Loucy (cell line): ENCODE results near the gene TIPIN.

ENCODE experiments used
- H2AFZ ChIP-seq: fragments of 200-600 bp; sonication (generic); 2 replicates; pipeline ENCODE4 v1.6.0; 2016; ENCODE audit warnings: antibody characterized with exemption, mild to moderate bottlenecking, low read length, moderate library complexity
- H3F3A ChIP-seq: fragments of 200-600 bp; 2 replicates; pipeline ENCODE4 v1.6.0; 2016; ENCODE audit warnings: antibody characterized with exemption, low read depth, mild to moderate bottlenecking
- H3K27me3 ChIP-seq: fragments of 200-600 bp; sonication (generic); 2 replicates; pipeline ENCODE4 v1.6.1; 2014; ENCODE audit warnings: low read length, mild to moderate bottlenecking; ENCODE audit not compliant: insufficient read depth, poor library complexity, severe bottlenecking
- H3K36me3 ChIP-seq: fragments of 200-600 bp; sonication (generic); 2 replicates; pipeline ENCODE4 v1.6.1; 2016; ENCODE audit warnings: low read length; ENCODE audit not compliant: insufficient read depth
- H3K4me1 ChIP-seq: fragments of 200-600 bp; sonication (generic); 2 replicates; pipeline ENCODE4 v1.5.1; 2014; ENCODE audit warnings: low read length, mild to moderate bottlenecking; ENCODE audit not compliant: insufficient read depth, poor library complexity, severe bottlenecking
- H3K4me2 ChIP-seq: fragments of 200-600 bp; sonication (generic); 2 replicates; pipeline ENCODE4 v1.6.0; 2014; ENCODE audit warnings: antibody characterized with exemption, low read length, low read depth, mild to moderate bottlenecking; ENCODE audit not compliant: poor library complexity, severe bottlenecking
- H3K4me3 ChIP-seq: fragments of 200-600 bp; sonication (generic); 2 replicates; pipeline ENCODE4 v1.5.1; 2014; ENCODE audit warnings: low read length, mild to moderate bottlenecking, mixed read lengths; ENCODE audit not compliant: poor library complexity, severe bottlenecking
- H3K79me2 ChIP-seq: fragments of 200-600 bp; sonication (generic); 2 replicates; pipeline ENCODE4 v1.6.1; 2014; ENCODE audit warnings: low read length; ENCODE audit not compliant: insufficient read depth
- H3K9ac ChIP-seq: fragments of 200-600 bp; sonication (generic); 2 replicates; pipeline ENCODE4 v1.6.0; 2014; ENCODE audit warnings: mild to moderate bottlenecking, low read depth, low read length, moderate library complexity; ENCODE audit not compliant: poor library complexity, severe bottlenecking
- H3K9me2 ChIP-seq: fragments of 200-600 bp; sonication (generic); replicated peaks from 2 replicates; pipeline ENCODE4 v1.6.1; 2016; ENCODE audit warnings: low read depth, low read length, mixed read lengths
- H3K9me3 ChIP-seq: fragments of 200-600 bp; sonication (generic); 2 replicates; pipeline ENCODE4 v1.6.1; 2014; ENCODE audit warnings: mild to moderate bottlenecking, antibody characterized with exemption, low read length, low read depth; ENCODE audit not compliant: insufficient read depth
- H4K20me1 ChIP-seq: fragments of 200-600 bp; sonication (generic); 2 replicates; pipeline ENCODE4 v1.6.0; 2014; ENCODE audit warnings: antibody characterized with exemption, low read length, mild to moderate bottlenecking; ENCODE audit not compliant: insufficient read depth, poor library complexity, severe bottlenecking
- EZH2phosphoT487 ChIP-seq: fragments of 200-600 bp; IDR thresholded peaks from 2 replicates; pipeline ENCODE4 v1.6.1; 2018; ENCODE audit warnings: antibody characterized with exemption, mild to moderate bottlenecking, moderate library complexity, borderline replicate concordance
- TF ChIP-seq, protein P1 (sequence below): fragments of 200-600 bp; sonication (generic); conservative IDR thresholded peaks from 2 replicates; pipeline ENCODE4 v1.5.1; 2014; ENCODE audit warnings: mild to moderate bottlenecking, antibody characterized with exemption, low read length

The TIPIN gene

DNA sequence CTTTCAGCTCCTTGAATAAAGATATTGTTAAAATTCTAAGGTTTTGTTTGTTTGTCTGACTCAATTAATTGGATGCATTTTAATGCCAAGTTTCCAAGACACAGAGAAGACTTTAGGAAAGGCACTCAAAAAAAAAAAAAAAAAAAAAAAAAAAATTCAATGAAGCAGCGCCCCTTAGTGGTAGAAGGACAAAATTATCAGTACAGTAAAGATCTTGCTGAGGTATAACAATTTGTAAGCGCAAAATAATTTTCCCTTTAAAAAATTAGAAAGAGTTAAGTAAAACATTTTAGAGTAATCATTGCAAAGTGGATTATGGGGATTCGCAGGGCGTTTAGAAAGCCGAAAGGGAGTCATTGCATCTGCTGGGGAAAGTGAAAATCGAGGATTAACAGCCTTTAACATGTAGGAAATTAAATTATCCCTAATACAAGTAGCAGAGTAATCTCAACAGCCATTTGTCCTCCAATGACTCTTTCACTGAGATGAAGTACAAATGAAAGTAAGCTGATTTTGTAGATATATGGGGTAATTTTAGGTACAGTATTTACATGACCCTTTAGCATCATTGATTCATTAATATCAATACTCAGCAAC lies 68.9 kb downstream of the TIPIN start:
- peaks cover 8% of the 10 kb centered on the region for H3K79me2 ChIP-seq
- no peak overlapping the region for H2AFZ ChIP-seq
- H3K4me1 ChIP-seq, result peaks cover 19% of the 10 kb centered on the region
- H3K9ac ChIP-seq, result no peak overlapping the region
- no peak overlapping the region for H3K4me3 ChIP-seq
- no peaks in the 10 kb centered on the region for H3K36me3 ChIP-seq
- H4K20me1 ChIP-seq, result no peaks in the 10 kb centered on the region
- H3F3A ChIP-seq, result no peaks in the 10 kb centered on the region
- no peaks in the 10 kb centered on the region for H3K9me2 ChIP-seq
- H3K4me2 ChIP-seq, result no peak overlapping the region
- H3K9me3 ChIP-seq, result no peaks in the 10 kb centered on the region
- no peaks in the 10 kb centered on the region for H3K27me3 ChIP-seq
- TF ChIP-seq, protein P1, sequence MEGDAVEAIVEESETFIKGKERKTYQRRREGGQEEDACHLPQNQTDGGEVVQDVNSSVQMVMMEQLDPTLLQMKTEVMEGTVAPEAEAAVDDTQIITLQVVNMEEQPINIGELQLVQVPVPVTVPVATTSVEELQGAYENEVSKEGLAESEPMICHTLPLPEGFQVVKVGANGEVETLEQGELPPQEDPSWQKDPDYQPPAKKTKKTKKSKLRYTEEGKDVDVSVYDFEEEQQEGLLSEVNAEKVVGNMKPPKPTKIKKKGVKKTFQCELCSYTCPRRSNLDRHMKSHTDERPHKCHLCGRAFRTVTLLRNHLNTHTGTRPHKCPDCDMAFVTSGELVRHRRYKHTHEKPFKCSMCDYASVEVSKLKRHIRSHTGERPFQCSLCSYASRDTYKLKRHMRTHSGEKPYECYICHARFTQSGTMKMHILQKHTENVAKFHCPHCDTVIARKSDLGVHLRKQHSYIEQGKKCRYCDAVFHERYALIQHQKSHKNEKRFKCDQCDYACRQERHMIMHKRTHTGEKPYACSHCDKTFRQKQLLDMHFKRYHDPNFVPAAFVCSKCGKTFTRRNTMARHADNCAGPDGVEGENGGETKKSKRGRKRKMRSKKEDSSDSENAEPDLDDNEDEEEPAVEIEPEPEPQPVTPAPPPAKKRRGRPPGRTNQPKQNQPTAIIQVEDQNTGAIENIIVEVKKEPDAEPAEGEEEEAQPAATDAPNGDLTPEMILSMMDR, result peak; percentile 49
- TF ChIP-seq EZH2phosphoT487, result no peak
